H1 (cell line): Measurements from ENCODE around the gene HDAC9. TPM values are rescaled to one million over a fixed set of nuclear protein-coding genes. Genes with fewer than 3 reads are reported as not detected.

Source experiments
- CTCF ChIA-PET: fragments of 300-600 bp; sonication (Branson Sonifier 250); formaldehyde crosslinking; loops from one replicate; lab custom pipeline; 2021; ENCODE audit not compliant: partially characterized antibody; lab: Charles Lee
- POLR2A ChIA-PET: fragments of 300-600 bp; sonication (Branson Sonifier 250); formaldehyde crosslinking; loops from one replicate; lab custom pipeline; 2021; ENCODE audit warnings: inconsistent platforms; ENCODE audit not compliant: partially characterized antibody; lab: Charles Lee
- DNase-seq, 2 experiments: peaks; one replicate each; pipeline versions ENCODE4 v3.0.0 to v3.0.0-alpha.2; 2010 to 2022; ENCODE audit warnings: low spot score in 2 of 2, low read depth in 1 of 2, mixed read lengths in 1 of 2
- FAIRE-seq: peaks from 2 replicates; lab custom pipeline; 2011; peaks lifted over from hg19 to GRCh38; lab: Jason Lieb, UNC
- H2AFZ ChIP-seq: 2 replicates; pipeline ENCODE4 v1.8.1; 2012; ENCODE audit warnings: low read length, inconsistent platforms
- H2AK5ac ChIP-seq: 2 replicates; pipeline ENCODE4 v1.6.1; 2013; ENCODE audit warnings: low read depth, low read length
- H2BK120ac ChIP-seq: replicated peaks from 2 replicates; pipeline ENCODE3; 2013; ENCODE audit warnings: low read depth, low read length, inconsistent platforms
- H2BK12ac ChIP-seq: 2 replicates; pipeline ENCODE4 v1.6.1; 2013; ENCODE audit warnings: low read depth, low read length
- H2BK15ac ChIP-seq: 2 replicates; pipeline ENCODE4 v1.6.1; 2013; ENCODE audit warnings: low read length
- H2BK20ac ChIP-seq: 2 replicates; pipeline ENCODE4 v1.6.1; 2013; ENCODE audit warnings: low read length
- H2BK5ac ChIP-seq: 2 replicates; pipeline ENCODE4 v1.6.1; 2013; ENCODE audit warnings: low read depth, low read length
- H3K14ac ChIP-seq: 2 replicates; pipeline ENCODE4 v1.6.1; 2013; ENCODE audit warnings: inconsistent platforms; ENCODE audit not compliant: insufficient read length
- H3K18ac ChIP-seq: 2 replicates; pipeline ENCODE4 v1.6.1; 2013; ENCODE audit warnings: low read length; ENCODE audit errors: extremely low read depth
- H3K23ac ChIP-seq: 2 replicates; pipeline ENCODE4 v1.6.1; 2013; ENCODE audit warnings: inconsistent platforms; ENCODE audit not compliant: insufficient read length
- H3K23me2 ChIP-seq: 2 replicates; pipeline ENCODE4 v1.6.1; 2013; ENCODE audit warnings: low read depth, low read length
- H3K27ac ChIP-seq: 2 replicates; pipeline ENCODE4 v1.6.1; 2011; ENCODE audit warnings: low read depth, low read length, inconsistent platforms
- H3K27me3 ChIP-seq, 4 experiments: replicated peaks in 1 of 4; 1 replicate in 1 of 4; 2 replicates in 3 of 4; pipeline versions ENCODE4 v1.6.1 to v1.8.1; 2011 to 2013; ENCODE audit warnings: low read length in 3 of 4, mild to moderate bottlenecking in 3 of 4, inconsistent platforms in 2 of 4, mixed read lengths in 2 of 4, moderate library complexity in 1 of 4; ENCODE audit not compliant: control insufficient read depth in 3 of 4, insufficient read depth in 3 of 4; ENCODE audit errors: extremely low read depth in 1 of 4
- H3K36me3 ChIP-seq, 4 experiments: 2 replicates each; pipeline versions ENCODE4 v1.6.1 to v1.8.1; 2011 to 2013; ENCODE audit warnings: mild to moderate bottlenecking in 4 of 4, low read length in 3 of 4, moderate library complexity in 2 of 4, control low read depth in 1 of 4, inconsistent platforms in 1 of 4; ENCODE audit not compliant: insufficient read depth in 4 of 4, control insufficient read depth in 2 of 4
- H3K4ac ChIP-seq: replicated peaks from 2 replicates; pipeline ENCODE3; 2013; ENCODE audit warnings: low read length, low read depth, mixed read lengths, inconsistent platforms; ENCODE audit not compliant: insufficient read length
- H3K4me1 ChIP-seq, 4 experiments: replicated peaks in 1 of 4; 1 replicate in 1 of 4; 2 replicates in 3 of 4; pipeline versions ENCODE4 v1.6.1 to v1.8.1; 2011 to 2013; ENCODE audit warnings: low read length in 3 of 4, inconsistent platforms in 2 of 4, mixed read lengths in 1 of 4; ENCODE audit not compliant: insufficient read depth in 4 of 4, control insufficient read depth in 3 of 4
- H3K4me2 ChIP-seq, 2 experiments: 2 replicates each; pipeline versions ENCODE4 v1.6.1 to v1.8.1; 2011 to 2013; ENCODE audit warnings: low read depth in 2 of 2, low read length in 2 of 2, control low read depth in 1 of 2, inconsistent platforms in 1 of 2, mild to moderate bottlenecking in 1 of 2; ENCODE audit not compliant: insufficient read depth in 1 of 2
- H3K4me3 ChIP-seq, 4 experiments: fragments of 200-600, 300-600 bp in 1 of 4; sonication (generic), shearing (Covaris generic), sonication (Bioruptor Twin) in 1 of 4; 2 replicates each; pipeline versions ENCODE4 v1.5.1 to v1.8.1; 2011 to 2016; ENCODE audit warnings: low read length in 4 of 4, low read depth in 3 of 4, control low read depth in 2 of 4, inconsistent platforms in 2 of 4, mild to moderate bottlenecking in 2 of 4, mixed read lengths in 1 of 4, moderate library complexity in 1 of 4; ENCODE audit not compliant: insufficient read depth in 2 of 4; ENCODE audit errors: extremely low read depth in 1 of 4
- H3K56ac ChIP-seq: replicated peaks from 2 replicates; pipeline ENCODE3; 2013; ENCODE audit warnings: low read depth, mild to moderate bottlenecking, mixed read lengths, low read length, inconsistent platforms; ENCODE audit not compliant: insufficient read length
- H3K79me1 ChIP-seq: 2 replicates; pipeline ENCODE4 v1.6.1; 2013; ENCODE audit warnings: low read depth, low read length, control low read depth
- H3K79me2 ChIP-seq, 2 experiments: 2 replicates each; pipeline versions ENCODE4 v1.6.1 to v1.8.1; 2012 to 2013; ENCODE audit warnings: low read length in 2 of 2, mild to moderate bottlenecking in 2 of 2, inconsistent platforms in 1 of 2; ENCODE audit not compliant: insufficient read depth in 2 of 2, control insufficient read depth in 1 of 2
- H3K9ac ChIP-seq, 4 experiments: replicated peaks in 1 of 4; 1 replicate in 1 of 4; 2 replicates in 3 of 4; pipeline versions ENCODE4 v1.6.1 to v1.8.1; 2011 to 2013; ENCODE audit warnings: low read depth in 3 of 4, low read length in 3 of 4, control low read depth in 2 of 4, mild to moderate bottlenecking in 2 of 4, moderate library complexity in 2 of 4, inconsistent platforms in 1 of 4; ENCODE audit errors: extremely low read depth in 1 of 4
- H3K9me3 ChIP-seq, 2 experiments: 2 replicates each; pipeline versions ENCODE4 v1.6.1 to v1.8.1; 2012 to 2013; ENCODE audit warnings: mild to moderate bottlenecking in 2 of 2, moderate library complexity in 2 of 2, control low read depth in 1 of 2, inconsistent platforms in 1 of 2, low read depth in 1 of 2, low read length in 1 of 2, mixed read lengths in 1 of 2; ENCODE audit not compliant: insufficient read depth in 2 of 2
- H4K20me1 ChIP-seq, 2 experiments: replicated peaks in 1 of 2; 2 replicates each; pipeline versions ENCODE3 to v1.8.1; 2011 to 2013; ENCODE audit warnings: inconsistent platforms in 2 of 2, low read length in 2 of 2, mild to moderate bottlenecking in 1 of 2; ENCODE audit not compliant: insufficient read depth in 2 of 2, control insufficient read depth in 1 of 2
- H4K5ac ChIP-seq: 2 replicates; pipeline ENCODE4 v1.6.1; 2013; ENCODE audit warnings: low read length, low read depth, mixed read lengths, inconsistent platforms; ENCODE audit not compliant: insufficient read length
- H4K8ac ChIP-seq: 2 replicates; pipeline ENCODE4 v1.8.0; 2013; ENCODE audit warnings: mild to moderate bottlenecking, moderate library complexity, low read length, inconsistent platforms; ENCODE audit not compliant: insufficient read depth; ENCODE audit errors: extremely low read depth
- H4K91ac ChIP-seq: replicated peaks from 2 replicates; pipeline ENCODE3; 2013; ENCODE audit warnings: low read length, mixed read lengths, inconsistent platforms; ENCODE audit not compliant: insufficient read length
- ASH2L ChIP-seq: fragments of 200-600, 300-600 bp; sonication (generic); IDR thresholded peaks from one replicate; pipeline ENCODE4 v1.7.1; 2017; ENCODE audit warnings: low read length
- CTBP2 ChIP-seq: IDR thresholded peaks from 2 replicates; pipeline ENCODE4 v1.7.0; 2011; ENCODE audit warnings: borderline replicate concordance, mild to moderate bottlenecking, moderate library complexity, mixed read lengths, low read length; ENCODE audit not compliant: insufficient read depth, insufficient read length
- GABPA ChIP-seq: IDR thresholded peaks from 2 replicates; pipeline ENCODE4 v1.6.1; 2011; ENCODE audit warnings: mild to moderate bottlenecking, low read length, moderate library complexity, borderline replicate concordance; ENCODE audit not compliant: insufficient read depth
- HDAC2 ChIP-seq, 2 experiments: fragments of 300-600 bp in 1 of 2; sonication (generic) in 1 of 2; IDR thresholded peaks; 2 replicates each; pipeline ENCODE4 v1.6.1; 2011 to 2012; ENCODE audit warnings: low read depth in 2 of 2, low read length in 2 of 2, mild to moderate bottlenecking in 2 of 2, moderate library complexity in 2 of 2, borderline replicate concordance in 1 of 2, inconsistent platforms in 1 of 2
- HDAC6 ChIP-seq: IDR thresholded peaks from one replicate; pipeline ENCODE4 v1.7.1; 2012; ENCODE audit warnings: low read depth, mild to moderate bottlenecking, inconsistent platforms, low read length, moderate library complexity
- JUN ChIP-seq: IDR thresholded peaks from 2 replicates; pipeline ENCODE4 v1.6.1; 2011; ENCODE audit warnings: low read depth, mild to moderate bottlenecking, improper control_type of control experiment, low read length
- KDM4A ChIP-seq: IDR thresholded peaks from one replicate; pipeline ENCODE4 v1.7.1; 2012; ENCODE audit warnings: low read depth, mild to moderate bottlenecking, moderate library complexity, low read length, inconsistent platforms; ENCODE audit not compliant: severe bottlenecking
- RBBP5 ChIP-seq: IDR thresholded peaks from 2 replicates; pipeline ENCODE4 v1.7.1; 2012; ENCODE audit warnings: low read depth, mild to moderate bottlenecking, inconsistent platforms, low read length, moderate library complexity, borderline replicate concordance
- RFX5 ChIP-seq: IDR thresholded peaks from 2 replicates; pipeline ENCODE4 v1.6.1; 2011; ENCODE audit warnings: low read depth, low read length, improper control_type of control experiment, borderline replicate concordance
- TAF1 ChIP-seq: IDR thresholded peaks from 2 replicates; pipeline ENCODE4 v1.6.1; 2011; ENCODE audit warnings: mild to moderate bottlenecking, low read depth, low read length
- WGBS, 2 experiments: shearing (Covaris generic) in 1 of 2; methylation state at CpG; one replicate each; pipeline versions ENCODE4 v1.1.6 to v1.1.7; 2013 to 2015; ENCODE audit warnings: low lambda C conversion rate in 2 of 2, mixed read lengths in 2 of 2, inconsistent platforms in 1 of 2, low coverage in 1 of 2, missing lambda C conversion rate in 1 of 2; ENCODE audit not compliant: insufficient replicate concordance in 2 of 2, insufficient coverage in 1 of 2, insufficient read length in 1 of 2; ENCODE audit errors: extremely low coverage in 1 of 2, missing lambda C conversion rate in 1 of 2; 5-methylcytosine and 5-hydroxymethylcytosine counted together
- polyA plus RNA-seq, 7 experiments: library from polyadenylated mRNA; depleted of rRNA in 3 of 7; stranded (reverse) in 5 of 7; unstranded in 2 of 7; fragments of >200 nt in 5 of 7; fragments of 200-250 nt in 2 of 7; gene quantifications; 1 replicate in 5 of 7; 2 replicates in 1 of 7; 4 replicates in 1 of 7; pipeline versions ENCODE4 v1.2.1 to v1.2.3, GENCODE V29; 2011 to 2013; ENCODE audit warnings: missing spikeins in 2 of 7, mixed read lengths in 2 of 7
- total RNA-seq: library from RNA; stranded (reverse); fragmentation: NEBNext Ultra II Directional; extraction: Animal tissue kit (Norgen Biotek cat#: 25700); gene quantifications from 2 replicates; pipeline ENCODE4 v1.2.1, GENCODE V29; 2021
- TF ChIP-seq, protein P1 (sequence below), 3 experiments: IDR thresholded peaks; 1 replicate in 2 of 3; 2 replicates in 1 of 3; pipeline versions ENCODE4 v1.5.1 to v1.6.1; 2011; ENCODE audit warnings: low read length in 3 of 3, mild to moderate bottlenecking in 3 of 3, inconsistent platforms in 2 of 3, low read depth in 1 of 3, moderate library complexity in 1 of 3; ENCODE audit not compliant: insufficient read depth in 1 of 3; ENCODE audit errors: control extremely low read depth in 1 of 3

HDAC9 gene
- total and polyA plus RNA-seq, 2 of the 8 experiments (the other 6 are each of a cell fraction or from before 2014, with no cell fraction given), result 9.5 to 13.1 TPM

DNA sequence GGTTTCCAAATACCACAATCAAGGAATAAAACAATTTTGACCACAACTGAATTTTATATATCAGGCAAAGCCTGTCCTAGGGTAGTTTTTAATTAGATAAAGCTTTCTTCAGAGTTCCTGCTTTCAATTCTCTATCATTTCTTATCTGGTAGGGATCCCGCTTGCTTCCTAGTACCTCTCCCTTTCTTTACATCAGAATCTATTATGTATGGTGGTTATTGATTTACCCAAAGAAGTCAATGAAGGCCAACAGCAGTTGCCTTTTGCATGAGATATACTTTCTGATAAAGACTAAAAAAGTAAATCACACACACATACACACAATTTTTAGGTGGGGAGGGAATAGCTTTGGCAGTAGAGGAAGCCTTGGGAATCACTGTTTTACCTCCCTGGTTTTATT, 70.7 kb downstream of the HDAC9 start:
- no peaks in the 10 kb centered on the region; a peak in 1 of 4 replicates for H3K9me3 ChIP-seq
- no peaks in the 10 kb centered on the region for H4K20me1 ChIP-seq
- no peak overlapping the region for H2BK12ac ChIP-seq
- CTCF ChIA-PET, result interaction anchor here (0.5 to 11.6 kb wide), 4 partner anchors 8 to 215 kb away, joined by 3 to 131 read pairs (median 5); no protein-coding TSS in a partner anchor
- H3K27ac ChIP-seq, result no peak overlapping the region
- no peak overlapping the region for H3K4me3 ChIP-seq
- H2BK20ac ChIP-seq, result no peak overlapping the region
- H3K36me3 ChIP-seq, result no peaks in the 10 kb centered on the region
- 78% methylated on average over 1 of the region's 1 CpG; no CpG with 5 or more reads in 1 of the 2 experiments for WGBS, 2 experiments
- H4K91ac ChIP-seq, result no peak overlapping the region
- H3K23ac ChIP-seq, result no peak overlapping the region
- H2BK5ac ChIP-seq, result no peak overlapping the region
- H2BK120ac ChIP-seq, result no peak overlapping the region
- no peak overlapping the region for H2BK15ac ChIP-seq
- peaks cover 0 to 6% (median 2%) of the 10 kb centered on the region in 4 experiments; a peak in 4 of 7 replicates for H3K4me1 ChIP-seq
- H4K8ac ChIP-seq, result no peak overlapping the region
- H3K14ac ChIP-seq, result no peak overlapping the region
- H3K4me2 ChIP-seq, result no peak overlapping the region
- no peak for FAIRE-seq
- H4K5ac ChIP-seq, result no peak overlapping the region
- H2AK5ac ChIP-seq, result no peak overlapping the region
- H3K4ac ChIP-seq, result no peak overlapping the region
- no peak overlapping the region for H3K18ac ChIP-seq
- no peaks in the 10 kb centered on the region for H3K23me2 ChIP-seq
- no peaks in the 10 kb centered on the region for H3K79me2 ChIP-seq
- H2AFZ ChIP-seq, result no peak overlapping the region
- no peaks in the 10 kb centered on the region for H3K27me3 ChIP-seq
- POLR2A ChIA-PET, result no interaction called here
- no peak overlapping the region for H3K56ac ChIP-seq
- DNase-seq, result no peak
- H3K9ac ChIP-seq, result no peak overlapping the region
- no peaks in the 10 kb centered on the region for H3K79me1 ChIP-seq
- TF ChIP-seq, protein P1, sequence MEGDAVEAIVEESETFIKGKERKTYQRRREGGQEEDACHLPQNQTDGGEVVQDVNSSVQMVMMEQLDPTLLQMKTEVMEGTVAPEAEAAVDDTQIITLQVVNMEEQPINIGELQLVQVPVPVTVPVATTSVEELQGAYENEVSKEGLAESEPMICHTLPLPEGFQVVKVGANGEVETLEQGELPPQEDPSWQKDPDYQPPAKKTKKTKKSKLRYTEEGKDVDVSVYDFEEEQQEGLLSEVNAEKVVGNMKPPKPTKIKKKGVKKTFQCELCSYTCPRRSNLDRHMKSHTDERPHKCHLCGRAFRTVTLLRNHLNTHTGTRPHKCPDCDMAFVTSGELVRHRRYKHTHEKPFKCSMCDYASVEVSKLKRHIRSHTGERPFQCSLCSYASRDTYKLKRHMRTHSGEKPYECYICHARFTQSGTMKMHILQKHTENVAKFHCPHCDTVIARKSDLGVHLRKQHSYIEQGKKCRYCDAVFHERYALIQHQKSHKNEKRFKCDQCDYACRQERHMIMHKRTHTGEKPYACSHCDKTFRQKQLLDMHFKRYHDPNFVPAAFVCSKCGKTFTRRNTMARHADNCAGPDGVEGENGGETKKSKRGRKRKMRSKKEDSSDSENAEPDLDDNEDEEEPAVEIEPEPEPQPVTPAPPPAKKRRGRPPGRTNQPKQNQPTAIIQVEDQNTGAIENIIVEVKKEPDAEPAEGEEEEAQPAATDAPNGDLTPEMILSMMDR (IDR thresholded peaks at IDR 0.05; ENCODE audit: control extremely low read depth in 1 of 3, insufficient read depth in 1 of 3, low read depth in 1 of 3, low read length in 3 of 3), result no peak
- no peak for TF ChIP-seq ASH2L
- no peak for TF ChIP-seq GABPA
- no peak for TF ChIP-seq RFX5
- TF ChIP-seq KDM4A, result no peak
- no peak for TF ChIP-seq RBBP5
- TF ChIP-seq CTBP2, result no peak
- no peak for TF ChIP-seq HDAC2 (IDR thresholded peaks at IDR 0.05; ENCODE audit: borderline replicate concordance in 1 of 2, low read depth in 2 of 2, low read length in 2 of 2)
- TF ChIP-seq TAF1, result no peak
- TF ChIP-seq JUN, result no peak
- TF ChIP-seq HDAC6, result no peak
